GM19438 (cell line): ENCODE results near the gene LASP1NB.

Source experiments
- ATAC-seq: cut with Tn5 transposase; IDR thresholded peaks from one replicate; pipeline ENCODE4 v1.9.1; 2021; ENCODE audit warnings: low read depth; ENCODE audit not compliant: unreplicated experiment

Gene LASP1NB

GRCh38 chr17:38925263-38925995 lies at the start of gene LASP1NB:
LASP1NB (plus strand) TSS chr17:38925614.
- ATAC-seq, result no peak

- ATAC-seq, result no peak
These were observed 48.1 kb upstream of the LASP1NB start for GRCh38 chr17:38877130-38877851.

GRCh38 chr17:38879878-38880665 lies 45.3 kb upstream of the LASP1NB start:
- no peak for ATAC-seq

GRCh38 chr17:38881600-38882191 lies 43.7 kb upstream of the LASP1NB start:
- no peak for ATAC-seq

GRCh38 chr17:38882870-38883269 lies 42.5 kb upstream of the LASP1NB start:
- ATAC-seq, result no peak

GRCh38 chr17:38883592-38884526 lies 41.6 kb upstream of the LASP1NB start:
- no peak for ATAC-seq

- ATAC-seq, result no peak
These were observed 40.2 kb upstream of the LASP1NB start for GRCh38 chr17:38885044-38885727.

GRCh38 chr17:38885728-38886642 lies 39.4 kb upstream of the LASP1NB start:
- ATAC-seq, result no peak

GRCh38 chr17:38886643-38887010 lies 38.8 kb upstream of the LASP1NB start:
- no peak for ATAC-seq

- ATAC-seq, result no peak
These were observed 36.6 kb upstream of the LASP1NB start for GRCh38 chr17:38888842-38889241.

GRCh38 chr17:38889745-38890409 lies 35.5 kb upstream of the LASP1NB start:
- ATAC-seq, result no peak

- no peak for ATAC-seq
These were observed 35.0 kb upstream of the LASP1NB start for GRCh38 chr17:38890410-38890746.

GRCh38 chr17:38891441-38891840 lies 34.0 kb upstream of the LASP1NB start:
- ATAC-seq, result no peak

GRCh38 chr17:38892083-38892482 lies 33.3 kb upstream of the LASP1NB start:
- no peak for ATAC-seq

- no peak for ATAC-seq
These were observed 32.8 kb upstream of the LASP1NB start for GRCh38 chr17:38892620-38893019.

- no peak for ATAC-seq
These were observed 32.3 kb upstream of the LASP1NB start for GRCh38 chr17:38893113-38893512.

- ATAC-seq, result no peak
These were observed 31.8 kb upstream of the LASP1NB start for GRCh38 chr17:38893607-38894006.

- ATAC-seq, result no peak
These were observed 31.1 kb upstream of the LASP1NB start for GRCh38 chr17:38894276-38894675.
